SK-N-SH treated with all-trans-retinoic acid at 6 μM for 48 hours (cell line): ENCODE measurements around the gene SEMA6B.

Source experiments
- ATAC-seq: fragments of 200-7000 bp; cut with Tn5 transposase; 3 replicates; pipeline ENCODE4 v1.9.1; 2020; ENCODE audit warnings: mild to moderate bottlenecking, moderate library complexity
- ARNTL ChIP-seq: fragments of 450-650 bp; formaldehyde crosslinking; IDR thresholded peaks from 2 replicates; pipeline ENCODE4 v1.5.0; 2020; ENCODE audit warnings: low read depth, mild to moderate bottlenecking, moderate library complexity, borderline replicate concordance
- BACH2 ChIP-seq: fragments of 250-450 bp; sonication (Bioruptor Pico); IDR thresholded peaks from 2 replicates; pipeline ENCODE4 v1.9.0; 2021; ENCODE audit warnings: mild to moderate bottlenecking, borderline replicate concordance
- CSDC2 ChIP-seq: fragments of 250-450 bp; sonication (Bioruptor Pico); IDR thresholded peaks from 2 replicates; pipeline ENCODE4 v1.5.0; 2020; ENCODE audit warnings: mild to moderate bottlenecking, moderate library complexity
- CSRNP3 ChIP-seq: fragments of 250-450 bp; sonication (Bioruptor Pico); IDR thresholded peaks from 2 replicates; pipeline ENCODE4 v1.5.1; 2021; ENCODE audit warnings: mild to moderate bottlenecking, moderate library complexity
- GLIS3 ChIP-seq: fragments of 250-450 bp; sonication (Bioruptor Pico); IDR thresholded peaks from 2 replicates; pipeline ENCODE4 v1.5.0; 2020; ENCODE audit warnings: mild to moderate bottlenecking, moderate library complexity
- ISL1 ChIP-seq: fragments of 250-450 bp; sonication (Bioruptor Pico); IDR thresholded peaks from 2 replicates; pipeline ENCODE4 v2.1.2; 2022; ENCODE audit warnings: mild to moderate bottlenecking, moderate library complexity
- OSR1 ChIP-seq: fragments of 250-450 bp; sonication (Bioruptor Pico); IDR thresholded peaks from 2 replicates; pipeline ENCODE4 v1.8.0; 2022; ENCODE audit warnings: moderate library complexity, mild to moderate bottlenecking, inconsistent platforms
- PPARA ChIP-seq: fragments of 250-450 bp; sonication (Bioruptor Pico); IDR thresholded peaks from 2 replicates; pipeline ENCODE4 v1.5.0; 2020; ENCODE audit warnings: mild to moderate bottlenecking, borderline replicate concordance
- RARB ChIP-seq: fragments of 250-450 bp; sonication (Bioruptor Pico); IDR thresholded peaks from 2 replicates; pipeline ENCODE4 v1.8.0; 2021; ENCODE audit warnings: mild to moderate bottlenecking, moderate library complexity
- SNAI2 ChIP-seq: fragments of 250-450 bp; sonication (Bioruptor Pico); IDR thresholded peaks from 2 replicates; pipeline ENCODE4 v1.5.0; 2020; ENCODE audit warnings: mild to moderate bottlenecking, moderate library complexity
- TCF4 ChIP-seq: fragments of 250-450 bp; sonication (Bioruptor Pico); IDR thresholded peaks from 2 replicates; pipeline ENCODE4 v1.8.0; 2021; ENCODE audit warnings: mild to moderate bottlenecking, moderate library complexity, borderline replicate concordance
- TOX ChIP-seq: fragments of 250-450 bp; sonication (Bioruptor Pico); IDR thresholded peaks from 2 replicates; pipeline ENCODE4 v1.8.0; 2021; ENCODE audit warnings: mild to moderate bottlenecking, moderate library complexity, borderline replicate concordance
- ZC3H10 ChIP-seq: fragments of 250-450 bp; sonication (Bioruptor Pico); IDR thresholded peaks from 2 replicates; pipeline ENCODE4 v1.5.1; 2021; ENCODE audit warnings: mild to moderate bottlenecking, moderate library complexity
- ZFP3 ChIP-seq: fragments of 250-450 bp; sonication (Bioruptor Pico); IDR thresholded peaks from 2 replicates; pipeline ENCODE4 v1.5.0; 2020; ENCODE audit warnings: mild to moderate bottlenecking, moderate library complexity
- ZFP30 ChIP-seq: fragments of 450-650 bp; formaldehyde crosslinking; IDR thresholded peaks from 2 replicates; pipeline ENCODE4 v1.5.0; 2022; ENCODE audit warnings: mild to moderate bottlenecking, moderate library complexity
- ZNF565 ChIP-seq: fragments of 450-650 bp; formaldehyde crosslinking; conservative IDR thresholded peaks from 2 replicates; pipeline ENCODE4 v1.5.0; 2020; ENCODE audit warnings: low read depth, mild to moderate bottlenecking, moderate library complexity
- ZNF70 ChIP-seq: fragments of 450-650 bp; formaldehyde crosslinking; IDR thresholded peaks from 2 replicates; pipeline ENCODE4 v1.5.0; 2020; ENCODE audit warnings: mild to moderate bottlenecking, moderate library complexity
- ZNF8 ChIP-seq: fragments of 450-650 bp; formaldehyde crosslinking; IDR thresholded peaks from 2 replicates; pipeline ENCODE4 v1.5.0; 2020; ENCODE audit warnings: mild to moderate bottlenecking, moderate library complexity
- TF ChIP-seq, protein P1 (sequence below): fragments of 250-450 bp; sonication (Bioruptor Pico); IDR thresholded peaks from 2 replicates; pipeline ENCODE4 v1.5.1; 2020; ENCODE audit warnings: low read depth, mild to moderate bottlenecking, moderate library complexity
- TF ChIP-seq, protein P2 (sequence below): fragments of 250-450 bp; sonication (Bioruptor Pico); IDR thresholded peaks from 2 replicates; pipeline ENCODE4 v1.8.0; 2021; ENCODE audit warnings: low read depth, mild to moderate bottlenecking, moderate library complexity, borderline replicate concordance

SEMA6B gene

DNA sequence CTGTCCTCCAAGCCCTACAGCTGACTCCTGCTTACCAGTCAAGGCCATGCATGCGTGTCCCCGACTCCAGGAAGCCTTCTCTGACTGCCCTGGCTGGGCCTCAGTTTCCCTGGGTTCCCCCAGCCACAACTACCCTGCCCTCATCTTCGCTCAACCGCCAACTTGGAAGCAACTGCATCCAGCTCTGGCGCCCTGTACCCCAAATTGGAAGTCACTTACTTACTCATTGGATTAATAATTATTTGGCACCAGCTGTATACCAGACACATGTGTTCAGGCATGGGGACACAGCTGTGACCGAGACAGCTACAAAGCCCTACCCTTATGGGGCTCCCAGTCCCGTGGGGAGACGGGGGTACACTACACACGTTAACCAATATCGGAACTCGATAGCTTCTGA lies 10.9 kb upstream of the SEMA6B start:
- TF ChIP-seq ZFP30 (CRISPR knock-in tag) (no peak), RARB (CRISPR knock-in tag) (no peak), CSRNP3 (CRISPR knock-in tag) (no peak), SNAI2 (CRISPR knock-in tag) (no peak), ZFP3 (CRISPR knock-in tag) (no peak), ARNTL (no peak), PPARA (CRISPR knock-in tag) (no peak), GLIS3 (no peak)
- TF ChIP-seq, protein P1, sequence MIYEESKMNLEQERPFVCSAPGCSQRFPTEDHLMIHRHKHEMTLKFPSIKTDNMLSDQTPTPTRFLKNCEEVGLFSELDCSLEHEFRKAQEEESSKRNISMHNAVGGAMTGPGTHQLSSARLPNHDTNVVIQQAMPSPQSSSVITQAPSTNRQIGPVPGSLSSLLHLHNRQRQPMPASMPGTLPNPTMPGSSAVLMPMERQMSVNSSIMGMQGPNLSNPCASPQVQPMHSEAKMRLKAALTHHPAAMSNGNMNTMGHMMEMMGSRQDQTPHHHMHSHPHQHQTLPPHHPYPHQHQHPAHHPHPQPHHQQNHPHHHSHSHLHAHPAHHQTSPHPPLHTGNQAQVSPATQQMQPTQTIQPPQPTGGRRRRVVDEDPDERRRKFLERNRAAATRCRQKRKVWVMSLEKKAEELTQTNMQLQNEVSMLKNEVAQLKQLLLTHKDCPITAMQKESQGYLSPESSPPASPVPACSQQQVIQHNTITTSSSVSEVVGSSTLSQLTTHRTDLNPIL (CRISPR knock-in tag), result no peak
- TF ChIP-seq, all 23 proteins: peak for 0
- ATAC-seq, result no peak

DNA sequence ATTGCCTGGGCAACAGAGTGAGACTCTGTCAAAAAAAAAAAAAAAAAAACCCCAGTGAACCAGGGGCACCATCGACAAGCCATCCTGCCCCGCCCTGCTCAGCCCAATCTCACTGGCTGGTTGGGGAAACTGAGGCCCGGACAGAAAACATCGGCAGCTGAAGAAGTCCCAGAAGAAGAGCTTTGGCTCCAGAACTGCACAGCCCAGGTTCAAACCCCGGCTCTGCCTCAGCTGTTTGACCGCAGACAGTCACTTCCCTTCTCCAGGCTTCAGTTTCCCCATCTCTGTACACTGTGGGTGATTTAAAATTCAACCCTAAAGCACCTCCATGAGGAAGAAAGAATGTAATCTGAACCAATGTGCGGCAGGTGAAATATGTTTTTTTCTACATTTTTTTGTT lies 9.4 kb upstream of the SEMA6B start:
- ATAC-seq, result no peak
- TF ChIP-seq ZFP3 (CRISPR knock-in tag) (no peak), ZNF70 (CRISPR knock-in tag) (no peak), BACH2 (no peak), PPARA (CRISPR knock-in tag) (no peak), CSRNP3 (CRISPR knock-in tag) (no peak), TCF4 (no peak), ARNTL (no peak), SNAI2 (CRISPR knock-in tag) (no peak), OSR1 (CRISPR knock-in tag) (no peak), CSDC2 (CRISPR knock-in tag) (no peak), TOX (CRISPR knock-in tag) (no peak), GLIS3 (no peak), ZNF565 (CRISPR knock-in tag) (no peak), ISL1 (no peak), ZNF8 (CRISPR knock-in tag) (no peak), ZFP30 (CRISPR knock-in tag) (no peak), RARB (CRISPR knock-in tag) (no peak)
- TF ChIP-seq, protein P1 (CRISPR knock-in tag), result no peak
- TF ChIP-seq, protein P2, sequence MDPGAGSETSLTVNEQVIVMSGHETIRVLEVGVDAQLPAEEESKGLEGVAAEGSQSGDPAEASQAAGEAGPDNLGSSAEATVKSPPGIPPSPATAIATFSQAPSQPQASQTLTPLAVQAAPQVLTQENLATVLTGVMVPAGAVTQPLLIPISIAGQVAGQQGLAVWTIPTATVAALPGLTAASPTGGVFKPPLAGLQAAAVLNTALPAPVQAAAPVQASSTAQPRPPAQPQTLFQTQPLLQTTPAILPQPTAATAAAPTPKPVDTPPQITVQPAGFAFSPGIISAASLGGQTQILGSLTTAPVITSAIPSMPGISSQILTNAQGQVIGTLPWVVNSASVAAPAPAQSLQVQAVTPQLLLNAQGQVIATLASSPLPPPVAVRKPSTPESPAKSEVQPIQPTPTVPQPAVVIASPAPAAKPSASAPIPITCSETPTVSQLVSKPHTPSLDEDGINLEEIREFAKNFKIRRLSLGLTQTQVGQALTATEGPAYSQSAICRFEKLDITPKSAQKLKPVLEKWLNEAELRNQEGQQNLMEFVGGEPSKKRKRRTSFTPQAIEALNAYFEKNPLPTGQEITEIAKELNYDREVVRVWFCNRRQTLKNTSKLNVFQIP (CRISPR knock-in tag), result no peak

DNA sequence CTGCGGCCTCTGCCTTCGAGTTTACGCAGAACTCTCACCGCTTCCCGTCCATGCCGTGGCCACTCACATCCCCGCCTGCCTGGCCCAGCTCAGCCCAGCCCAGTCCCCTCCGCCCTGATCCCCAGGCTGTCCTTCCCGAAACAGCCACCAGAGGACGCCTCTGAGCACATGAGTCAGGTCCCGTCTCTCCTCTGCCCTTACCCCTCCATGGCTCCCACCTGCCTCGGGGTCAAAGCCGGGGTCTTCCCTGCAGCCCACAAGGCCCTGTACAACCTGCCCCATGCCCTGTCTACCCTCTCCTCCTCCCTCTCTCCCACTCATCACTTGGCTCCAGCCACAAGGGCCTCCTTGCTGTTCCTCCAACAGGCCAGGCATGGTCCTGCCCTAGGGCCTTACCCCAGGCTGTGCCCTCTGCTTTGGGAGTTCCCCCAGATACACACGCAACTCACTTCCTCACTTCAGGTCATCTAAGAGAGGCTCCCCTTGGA lies 8.1 kb upstream of the SEMA6B start:
- TF ChIP-seq ISL1 (no peak), CSDC2 (CRISPR knock-in tag) (no peak), ZC3H10 (CRISPR knock-in tag) (no peak), TCF4 (no peak), ZNF8 (CRISPR knock-in tag) (no peak), TOX (CRISPR knock-in tag) (no peak), GLIS3 (no peak), OSR1 (CRISPR knock-in tag) (no peak), ZFP30 (CRISPR knock-in tag) (no peak), RARB (CRISPR knock-in tag) (no peak), PPARA (CRISPR knock-in tag) (no peak)
- TF ChIP-seq, protein P1 (CRISPR knock-in tag), result no peak
- TF ChIP-seq, all 23 proteins: peak for 0

More for the DNA sequence above, 8.1 kb upstream of the SEMA6B start:
- peak; percentile 91 for ATAC-seq
